Rectal smooth muscle tissue (tissue), 1 donor: ENCODE results near the gene OR2W3.

ENCODE experiments used
- H3K27ac ChIP-seq: one replicate; pipeline ENCODE4 v1.7.0; 2013; ENCODE audit warnings: low read depth, low read length, inconsistent platforms
- H3K27me3 ChIP-seq: one replicate; pipeline ENCODE4 v1.7.0; 2013; ENCODE audit warnings: low read length; ENCODE audit not compliant: control insufficient read depth, insufficient read depth
- H3K36me3 ChIP-seq: one replicate; pipeline ENCODE4 v1.7.0; 2013; ENCODE audit warnings: low read length; ENCODE audit not compliant: control insufficient read depth, insufficient read depth
- H3K4me1 ChIP-seq: one replicate; pipeline ENCODE4 v1.7.0; 2013; ENCODE audit warnings: low read length; ENCODE audit not compliant: control insufficient read depth, insufficient read depth
- H3K4me3 ChIP-seq: one replicate; pipeline ENCODE4 v1.7.0; 2013; ENCODE audit warnings: low read length
- H3K9ac ChIP-seq: one replicate; pipeline ENCODE4 v1.7.0; 2013; ENCODE audit warnings: low read length

The OR2W3 gene

DNA sequence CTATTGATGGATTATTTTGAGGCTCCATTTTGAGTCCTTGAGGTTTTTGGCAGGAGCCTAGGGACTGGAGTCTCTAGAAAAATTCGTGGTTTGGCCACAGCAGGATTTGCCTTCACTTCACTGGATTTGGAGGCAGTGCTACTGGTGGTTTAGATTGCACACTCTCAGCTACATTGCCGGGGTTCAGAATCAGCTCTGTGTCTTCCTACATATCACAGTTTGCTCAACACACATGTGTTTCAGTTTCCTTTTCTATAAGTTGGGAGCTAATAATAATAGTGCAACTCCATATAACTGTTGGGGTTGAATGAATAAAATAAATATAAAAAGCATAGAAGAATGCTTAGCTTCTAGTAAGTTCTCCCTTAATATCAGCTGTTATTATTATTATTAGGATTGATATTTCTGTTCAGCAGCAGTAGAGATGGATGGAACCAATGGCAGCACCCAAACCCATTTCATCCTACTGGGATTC is at the start of gene OR2W3:
Gene OR2W3 (plus strand): TSS at position 425 of the 475 bp plus-strand sequence. CDS start 0 bp downstream, at position 425.
- Histone ChIP-seq H3K27ac (no peak within 1 kb of the TSS), H3K9ac (no peak within 1 kb of the TSS), H3K4me1 (no peaks in the 10 kb centered on the region), H3K27me3 (no peaks in the 10 kb centered on the region), H3K4me3 (no peak within 1 kb of the TSS), H3K36me3 (no peaks in the 10 kb centered on the region)

DNA sequence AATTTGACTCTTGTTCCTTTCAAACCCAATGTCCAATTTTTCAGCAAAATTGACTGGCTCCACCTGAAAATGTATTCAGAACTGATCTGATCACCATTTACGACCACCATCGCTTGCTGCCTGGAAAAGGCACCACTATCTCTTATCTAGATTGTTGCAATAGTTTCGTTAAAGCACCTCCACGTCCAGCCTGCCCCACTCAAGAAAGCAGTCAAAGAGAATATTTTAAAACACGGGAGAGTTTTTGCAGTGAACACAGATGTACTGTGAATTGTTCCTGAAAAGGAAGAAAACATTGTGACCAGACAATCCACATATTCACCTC is 49.7 kb upstream of the OR2W3 start:
- no peak overlapping the region for H3K9ac ChIP-seq
- no peaks in the 10 kb centered on the region for H3K4me1 ChIP-seq
- no peaks in the 10 kb centered on the region for H3K27me3 ChIP-seq
- H3K36me3 ChIP-seq: no peaks in the 10 kb centered on the region
- no peak overlapping the region for H3K27ac ChIP-seq
- no peak overlapping the region for H3K4me3 ChIP-seq

DNA sequence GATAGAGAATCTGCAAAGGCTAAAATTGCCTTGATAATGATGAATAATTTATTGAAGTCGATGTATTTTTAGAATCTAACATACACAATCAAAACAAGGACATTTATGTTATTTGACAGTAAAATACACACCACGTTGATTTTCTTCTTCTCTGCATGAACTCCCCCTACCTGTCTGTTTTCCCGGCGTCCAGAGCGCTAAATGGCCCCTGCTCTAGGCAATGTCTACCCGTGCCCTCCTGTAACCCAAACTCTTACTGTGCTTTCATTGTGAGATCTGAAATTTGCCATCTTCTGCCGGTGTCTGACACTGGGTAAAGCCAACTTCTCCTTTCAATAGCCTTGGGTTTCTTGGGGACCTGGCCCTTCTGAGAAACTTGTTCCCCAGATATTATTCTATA is 47.0 kb upstream of the OR2W3 start:
- H3K9ac ChIP-seq: no peak overlapping the region
- H3K27ac ChIP-seq: no peak overlapping the region
- H3K4me1 ChIP-seq: no peaks in the 10 kb centered on the region
- H3K4me3 ChIP-seq: no peak overlapping the region
- no peaks in the 10 kb centered on the region for H3K36me3 ChIP-seq
- no peaks in the 10 kb centered on the region for H3K27me3 ChIP-seq

DNA sequence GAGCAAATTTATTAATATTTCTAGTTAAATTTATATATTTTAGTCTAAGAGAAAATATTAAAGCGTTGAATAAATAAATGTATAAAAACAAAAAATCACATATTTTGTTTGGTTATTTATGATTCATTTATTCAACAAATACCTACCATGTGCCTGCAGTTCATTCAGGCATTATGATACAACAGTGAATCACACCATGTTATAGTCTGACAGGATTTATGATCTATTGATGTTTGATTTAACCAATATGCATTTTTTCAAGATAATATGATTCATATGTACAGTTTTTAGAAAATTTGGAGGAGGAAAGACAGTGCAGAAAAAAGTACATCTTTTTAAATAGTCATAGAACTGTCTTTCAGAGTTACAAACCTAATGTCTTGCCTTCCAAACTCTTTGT is 45.8 kb upstream of the OR2W3 start:
- Histone ChIP-seq H3K27me3 (no peaks in the 10 kb centered on the region), H3K9ac (no peak overlapping the region), H3K4me1 (no peaks in the 10 kb centered on the region), H3K4me3 (no peak overlapping the region), H3K27ac (no peak overlapping the region), H3K36me3 (no peaks in the 10 kb centered on the region)

DNA sequence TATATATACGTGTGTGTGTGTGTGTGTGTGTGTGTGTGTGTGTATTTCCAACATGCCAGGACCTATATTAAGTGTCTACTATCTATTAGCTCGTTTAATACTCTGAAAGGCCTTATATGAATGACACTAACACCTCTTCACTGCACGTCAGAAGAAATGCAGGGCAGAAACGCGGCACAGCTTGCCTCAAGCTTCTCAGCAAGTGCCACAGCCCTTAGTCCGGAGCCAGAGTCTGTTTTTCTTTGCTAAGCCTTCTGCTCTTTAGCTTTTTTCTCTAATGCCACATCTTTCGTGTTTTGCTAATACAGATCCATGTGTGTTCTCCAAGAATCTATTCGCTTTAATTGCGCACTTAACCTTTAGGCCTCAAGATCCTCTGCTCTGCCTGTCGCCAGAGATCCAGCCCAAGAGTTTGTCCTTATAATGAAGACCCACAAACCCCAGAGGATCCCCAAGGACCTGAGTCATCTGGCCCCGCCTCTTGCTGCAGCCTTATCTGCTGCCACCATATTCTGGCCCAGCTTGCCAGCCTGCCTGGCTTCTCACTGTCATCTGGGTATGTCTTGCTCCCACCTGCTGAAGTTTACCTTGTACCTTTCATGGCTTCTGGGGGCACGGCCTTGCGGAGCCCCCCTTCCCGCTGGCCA is 40.4 kb upstream of the OR2W3 start:
- H3K9ac ChIP-seq: no peak overlapping the region
- no peak overlapping the region for H3K27ac ChIP-seq
- H3K4me3 ChIP-seq: no peak overlapping the region
- no peaks in the 10 kb centered on the region for H3K4me1 ChIP-seq
- no peaks in the 10 kb centered on the region for H3K27me3 ChIP-seq
- H3K36me3 ChIP-seq: no peaks in the 10 kb centered on the region

DNA sequence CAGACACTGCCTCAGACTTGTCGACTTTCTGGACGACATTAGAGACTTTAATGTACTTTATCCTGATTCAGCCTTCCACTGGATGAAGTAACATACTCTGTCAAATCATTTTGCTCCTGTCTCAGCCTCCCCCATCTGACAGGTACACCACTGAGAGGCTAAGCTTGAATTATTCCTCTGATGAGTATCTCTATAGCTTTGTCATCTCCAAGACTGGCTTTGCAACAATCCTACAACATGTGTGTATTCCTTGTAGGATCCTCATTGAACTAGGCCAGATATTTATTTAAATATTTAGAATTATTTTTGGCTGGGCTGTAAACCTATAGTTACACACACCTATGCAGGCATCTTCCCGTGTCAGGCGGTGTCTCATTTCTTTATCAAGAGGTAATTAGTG is 39.5 kb upstream of the OR2W3 start:
- H3K4me1 ChIP-seq: no peaks in the 10 kb centered on the region
- no peaks in the 10 kb centered on the region for H3K36me3 ChIP-seq
- H3K27ac ChIP-seq: no peak overlapping the region
- H3K27me3 ChIP-seq: no peaks in the 10 kb centered on the region
- H3K9ac ChIP-seq: no peak overlapping the region
- no peak overlapping the region for H3K4me3 ChIP-seq

DNA sequence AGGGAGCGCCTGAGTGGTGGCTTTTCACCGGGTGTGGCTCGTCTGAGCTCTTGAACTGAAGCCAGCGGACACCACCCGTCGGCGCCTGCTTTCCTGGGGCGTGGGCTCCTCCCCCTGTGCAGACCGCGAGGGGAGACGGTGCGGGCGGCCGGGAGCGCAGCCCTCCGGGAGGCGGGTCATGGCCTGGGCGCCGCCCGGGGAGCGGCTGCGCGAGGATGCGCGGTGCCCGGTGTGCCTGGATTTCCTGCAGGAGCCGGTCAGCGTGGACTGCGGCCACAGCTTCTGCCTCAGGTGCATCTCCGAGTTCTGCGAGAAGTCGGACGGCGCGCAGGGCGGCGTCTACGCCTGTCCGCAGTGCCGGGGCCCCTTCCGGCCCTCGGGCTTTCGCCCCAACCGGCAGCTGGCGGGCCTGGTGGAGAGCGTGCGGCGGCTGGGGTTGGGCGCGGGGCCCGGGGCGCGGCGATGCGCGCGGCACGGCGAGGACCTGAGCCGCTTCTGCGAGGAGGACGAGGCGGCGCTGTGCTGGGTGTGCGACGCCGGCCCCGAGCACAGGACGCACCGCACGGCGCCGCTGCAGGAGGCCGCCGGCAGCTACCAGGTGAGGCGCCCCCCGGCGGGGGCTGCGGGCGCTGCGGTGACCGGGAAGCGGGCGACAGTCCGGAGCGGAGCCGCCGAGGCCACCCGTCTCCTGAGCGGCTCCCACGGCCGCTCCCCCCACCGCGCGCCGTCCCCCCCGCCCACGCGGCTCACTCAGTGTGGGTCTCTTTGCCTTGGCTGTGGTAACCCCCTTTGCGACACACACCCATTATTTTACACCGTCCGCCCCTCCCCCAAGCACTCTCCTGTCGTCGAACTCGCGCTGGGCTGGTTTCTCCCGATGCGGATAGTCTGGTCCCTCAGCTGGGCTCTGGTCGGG is 38.1 kb upstream of the OR2W3 start, which contains the start of gene TRIM58:
Gene TRIM58 (plus strand): TSS at position 119 of the 916 bp plus-strand sequence. CDS start 60 bp downstream, at position 179.
- no peaks in the 10 kb centered on the region for H3K36me3 ChIP-seq
- H3K4me3 ChIP-seq: peak within 1 kb of the TSS; percentile 32
- no peak within 1 kb of the TSS for H3K9ac ChIP-seq
- no peak within 1 kb of the TSS for H3K27ac ChIP-seq
- no peaks in the 10 kb centered on the region for H3K27me3 ChIP-seq
- H3K4me1 ChIP-seq: no peaks in the 10 kb centered on the region

DNA sequence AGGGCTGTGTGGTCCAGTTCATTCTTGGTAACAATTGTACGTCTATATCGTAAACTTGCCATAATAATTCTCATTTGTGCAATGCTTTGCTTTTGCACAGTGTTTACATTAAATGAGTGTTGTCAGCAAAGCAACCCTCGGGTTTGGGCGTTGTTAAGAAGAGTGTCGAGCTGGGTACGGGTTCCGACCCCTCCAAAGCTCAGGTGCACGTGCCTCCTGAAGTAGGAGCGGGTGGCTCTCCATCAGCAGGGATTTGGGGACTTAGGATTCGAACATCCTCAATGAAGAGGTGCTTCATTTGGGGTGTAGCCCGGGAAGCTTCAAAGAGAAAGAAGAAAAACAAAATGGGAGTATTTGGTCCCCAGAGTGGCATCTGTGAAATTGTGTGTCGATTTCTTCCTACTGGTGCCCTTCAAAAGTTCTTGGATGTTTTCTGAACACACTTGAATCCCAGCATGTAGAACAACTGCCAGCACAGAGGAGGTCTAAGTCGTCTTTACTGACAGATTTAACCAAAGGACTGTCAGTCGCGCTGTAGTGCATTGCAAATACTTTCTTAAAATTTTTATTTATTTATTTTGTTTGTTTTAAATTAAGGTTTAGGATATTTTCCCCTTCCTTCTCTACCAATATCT is 37.3 kb upstream of the OR2W3 start:
- Histone ChIP-seq H3K27ac (no peak overlapping the region), H3K4me1 (no peaks in the 10 kb centered on the region), H3K27me3 (no peaks in the 10 kb centered on the region), H3K36me3 (no peaks in the 10 kb centered on the region), H3K4me3 (peak overlapping the region; percentile 32), H3K9ac (no peak overlapping the region)

DNA sequence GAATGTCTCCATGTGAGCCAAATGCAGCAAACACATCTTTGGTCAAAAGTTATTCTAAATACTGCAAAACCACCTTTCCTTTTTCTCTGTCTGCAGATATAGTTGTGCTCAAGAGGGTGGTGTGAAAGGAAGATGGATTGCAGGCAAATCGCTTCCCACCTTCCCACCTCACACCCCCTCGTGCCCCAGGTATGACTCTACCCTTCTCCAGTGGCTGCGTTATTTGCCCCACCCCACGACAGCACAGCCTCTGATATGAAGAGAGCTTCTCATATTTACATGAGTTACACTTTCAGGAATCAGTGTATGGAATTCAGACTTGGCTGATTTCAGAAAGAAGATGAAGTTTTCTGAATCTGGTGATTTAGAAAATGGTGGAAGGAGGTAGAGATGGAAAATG is 32.6 kb upstream of the OR2W3 start:
- H3K36me3 ChIP-seq: no peaks in the 10 kb centered on the region
- no peaks in the 10 kb centered on the region for H3K4me1 ChIP-seq
- no peaks in the 10 kb centered on the region for H3K27me3 ChIP-seq
- no peak overlapping the region for H3K4me3 ChIP-seq
- no peak overlapping the region for H3K9ac ChIP-seq
- no peak overlapping the region for H3K27ac ChIP-seq

DNA sequence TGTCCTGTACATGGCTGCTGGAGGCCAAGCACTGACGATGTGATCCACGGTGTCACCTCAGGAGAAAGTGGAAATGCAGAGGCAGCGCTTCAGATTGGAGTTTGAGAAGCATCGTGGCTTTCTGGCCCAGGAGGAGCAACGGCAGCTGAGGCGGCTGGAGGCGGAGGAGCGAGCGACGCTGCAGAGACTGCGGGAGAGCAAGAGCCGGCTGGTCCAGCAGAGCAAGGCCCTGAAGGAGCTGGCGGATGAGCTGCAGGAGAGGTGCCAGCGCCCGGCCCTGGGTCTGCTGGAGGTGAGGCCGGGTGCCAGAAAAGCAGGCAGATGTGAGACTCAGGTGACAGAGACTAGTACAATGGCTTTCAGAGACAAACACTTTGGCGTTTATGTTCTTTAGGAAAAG is 30.7 kb upstream of the OR2W3 start:
- no peak overlapping the region for H3K9ac ChIP-seq
- H3K4me1 ChIP-seq: no peaks in the 10 kb centered on the region
- no peaks in the 10 kb centered on the region for H3K27me3 ChIP-seq
- no peak overlapping the region for H3K4me3 ChIP-seq
- no peak overlapping the region for H3K27ac ChIP-seq
- no peaks in the 10 kb centered on the region for H3K36me3 ChIP-seq

DNA sequence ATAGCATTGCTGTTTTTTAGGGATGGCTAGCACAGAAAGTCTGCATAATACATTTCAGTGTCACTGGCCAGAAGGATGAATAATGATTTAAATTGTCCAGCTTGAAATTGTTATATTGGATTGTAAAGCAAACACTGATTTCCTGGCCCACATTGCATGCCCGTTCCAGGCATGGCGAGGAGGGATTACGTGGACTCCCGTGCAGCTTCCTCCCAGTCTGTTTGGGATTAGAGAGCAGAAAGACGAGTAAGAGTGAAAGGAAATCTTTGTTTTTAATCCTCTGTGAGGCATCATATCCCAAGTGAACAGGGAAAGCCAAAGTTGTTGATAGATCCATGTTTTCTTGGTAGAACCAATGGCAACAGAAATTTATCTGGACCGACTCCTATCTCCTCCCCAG is 30.0 kb upstream of the OR2W3 start:
- Histone ChIP-seq H3K9ac (no peak overlapping the region), H3K27ac (no peak overlapping the region), H3K4me3 (no peak overlapping the region), H3K4me1 (no peaks in the 10 kb centered on the region), H3K36me3 (no peaks in the 10 kb centered on the region), H3K27me3 (no peaks in the 10 kb centered on the region)

DNA sequence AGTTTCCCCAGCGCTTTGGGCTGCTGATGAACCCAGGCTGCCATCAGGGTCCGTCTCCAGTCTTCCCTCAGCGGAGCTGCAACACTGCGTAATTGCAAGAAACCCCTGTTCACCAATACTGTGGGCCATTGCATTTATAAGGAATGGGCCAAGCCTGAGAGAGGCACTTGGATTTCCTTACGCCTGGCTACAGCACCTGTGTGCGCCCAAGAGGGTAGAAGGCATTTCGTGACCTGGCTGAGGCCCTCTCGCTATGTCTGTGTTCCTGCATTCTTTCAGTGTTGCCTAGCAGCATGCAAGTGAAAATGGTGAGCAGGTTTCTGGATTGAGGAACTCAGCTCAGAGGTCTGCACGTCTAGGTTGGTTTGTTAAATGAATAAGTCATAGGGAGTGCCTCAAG is 12.0 kb upstream of the OR2W3 start:
- Histone ChIP-seq H3K36me3 (no peaks in the 10 kb centered on the region), H3K4me3 (no peak overlapping the region), H3K27me3 (no peaks in the 10 kb centered on the region), H3K9ac (no peak overlapping the region), H3K27ac (no peak overlapping the region), H3K4me1 (no peaks in the 10 kb centered on the region)
